Measurements from ENCODE around the gene ANKRD26.

GRCh38 chr10:27088119-27089044 is 11.9 kb downstream of the ANKRD26 start:
- TF ChIP-seq POLR2A (IDR thresholded peaks at IDR 0.05) (no peak), CTCF (IDR thresholded peaks at IDR 0.05) (no peak)

Data from Peyer's patch (tissue), 4 donors.